ENCODE data around the gene DNAJB4.
A peak's percentile ranks its signal among the peaks of the same experiment; 100 is the strongest.
"Not testable (repeated sequence)": the region's sequence is repeated elsewhere in the genome, so short reads cannot be mapped to it uniquely, and the experiment has no call there.

The DNAJB4 gene

DNA sequence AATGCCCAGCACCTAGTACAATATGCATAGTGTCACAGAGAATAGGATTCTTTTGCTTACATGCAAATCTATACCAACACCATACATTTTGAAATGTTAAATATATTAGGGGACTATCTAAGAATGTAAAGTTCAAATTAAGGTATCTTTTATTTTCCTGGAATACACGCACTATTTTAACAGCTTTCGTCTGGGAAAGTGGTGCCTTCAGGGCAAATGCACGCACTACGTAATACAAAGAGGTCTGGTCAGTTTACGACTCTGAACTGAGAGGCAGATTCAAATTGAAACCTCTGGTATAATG, 26.8 kb upstream of the DNAJB4 start:
- Histone ChIP-seq H3K4me3 (ENCODE audit: low read depth, low read length) (peak overlapping the region; percentile 87), H3K9me3 (no peaks in the 10 kb centered on the region), H3K27me3 (no peaks in the 10 kb centered on the region), H3K4me1 (no peaks in the 10 kb centered on the region), H3K36me3 (peaks cover 29% of the 10 kb centered on the region)
- TF ChIP-seq, protein P1, sequence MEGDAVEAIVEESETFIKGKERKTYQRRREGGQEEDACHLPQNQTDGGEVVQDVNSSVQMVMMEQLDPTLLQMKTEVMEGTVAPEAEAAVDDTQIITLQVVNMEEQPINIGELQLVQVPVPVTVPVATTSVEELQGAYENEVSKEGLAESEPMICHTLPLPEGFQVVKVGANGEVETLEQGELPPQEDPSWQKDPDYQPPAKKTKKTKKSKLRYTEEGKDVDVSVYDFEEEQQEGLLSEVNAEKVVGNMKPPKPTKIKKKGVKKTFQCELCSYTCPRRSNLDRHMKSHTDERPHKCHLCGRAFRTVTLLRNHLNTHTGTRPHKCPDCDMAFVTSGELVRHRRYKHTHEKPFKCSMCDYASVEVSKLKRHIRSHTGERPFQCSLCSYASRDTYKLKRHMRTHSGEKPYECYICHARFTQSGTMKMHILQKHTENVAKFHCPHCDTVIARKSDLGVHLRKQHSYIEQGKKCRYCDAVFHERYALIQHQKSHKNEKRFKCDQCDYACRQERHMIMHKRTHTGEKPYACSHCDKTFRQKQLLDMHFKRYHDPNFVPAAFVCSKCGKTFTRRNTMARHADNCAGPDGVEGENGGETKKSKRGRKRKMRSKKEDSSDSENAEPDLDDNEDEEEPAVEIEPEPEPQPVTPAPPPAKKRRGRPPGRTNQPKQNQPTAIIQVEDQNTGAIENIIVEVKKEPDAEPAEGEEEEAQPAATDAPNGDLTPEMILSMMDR (IDR thresholded peaks at IDR 0.05; ENCODE audit: low read depth, low read length): no peak
- no peak for DNase-seq

DNA sequence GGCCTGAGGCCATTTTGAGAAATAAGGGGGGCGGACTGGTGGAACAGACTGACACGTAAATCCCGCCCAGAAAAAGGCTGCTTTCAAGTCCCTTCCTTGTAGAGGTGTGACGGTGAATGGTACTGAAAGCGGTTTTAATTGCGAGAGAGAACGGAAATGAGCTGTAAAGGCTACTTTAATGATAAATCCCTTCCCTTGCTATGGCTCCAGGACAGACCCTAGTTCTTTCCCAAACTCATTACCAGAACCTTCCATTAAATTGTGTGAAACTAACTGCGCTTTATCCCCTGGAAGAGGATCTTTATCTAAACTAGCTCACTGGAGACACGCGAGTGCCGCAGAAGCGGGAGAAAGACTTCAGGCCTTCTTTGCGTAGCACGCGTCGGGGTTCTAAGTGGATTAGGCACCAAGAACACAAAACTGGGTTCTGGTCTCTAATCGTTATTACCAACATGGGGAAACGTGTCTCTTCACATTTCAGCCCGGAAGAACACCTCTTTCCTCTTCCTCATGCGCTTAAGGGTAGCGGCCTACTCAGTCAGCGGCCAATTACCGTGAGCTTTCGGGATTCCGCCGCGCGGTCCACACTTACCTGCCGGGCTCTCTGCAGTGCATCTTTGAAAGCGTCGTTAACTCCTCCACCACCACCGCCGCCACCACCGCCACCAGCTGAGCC, 26.3 kb upstream of the DNAJB4 start:
- peak; percentile 81 for DNase-seq
- H3K9me3 ChIP-seq: no peaks in the 10 kb centered on the region
- H3K4me1 ChIP-seq: no peaks in the 10 kb centered on the region
- TF ChIP-seq, protein P1 (IDR thresholded peaks at IDR 0.05; ENCODE audit: low read depth, low read length): no peak
- peaks cover 29% of the 10 kb centered on the region for H3K36me3 ChIP-seq
- no peaks in the 10 kb centered on the region for H3K27me3 ChIP-seq
- peak overlapping the region; percentile 87 for H3K4me3 ChIP-seq (ENCODE audit: low read depth, low read length)

DNA sequence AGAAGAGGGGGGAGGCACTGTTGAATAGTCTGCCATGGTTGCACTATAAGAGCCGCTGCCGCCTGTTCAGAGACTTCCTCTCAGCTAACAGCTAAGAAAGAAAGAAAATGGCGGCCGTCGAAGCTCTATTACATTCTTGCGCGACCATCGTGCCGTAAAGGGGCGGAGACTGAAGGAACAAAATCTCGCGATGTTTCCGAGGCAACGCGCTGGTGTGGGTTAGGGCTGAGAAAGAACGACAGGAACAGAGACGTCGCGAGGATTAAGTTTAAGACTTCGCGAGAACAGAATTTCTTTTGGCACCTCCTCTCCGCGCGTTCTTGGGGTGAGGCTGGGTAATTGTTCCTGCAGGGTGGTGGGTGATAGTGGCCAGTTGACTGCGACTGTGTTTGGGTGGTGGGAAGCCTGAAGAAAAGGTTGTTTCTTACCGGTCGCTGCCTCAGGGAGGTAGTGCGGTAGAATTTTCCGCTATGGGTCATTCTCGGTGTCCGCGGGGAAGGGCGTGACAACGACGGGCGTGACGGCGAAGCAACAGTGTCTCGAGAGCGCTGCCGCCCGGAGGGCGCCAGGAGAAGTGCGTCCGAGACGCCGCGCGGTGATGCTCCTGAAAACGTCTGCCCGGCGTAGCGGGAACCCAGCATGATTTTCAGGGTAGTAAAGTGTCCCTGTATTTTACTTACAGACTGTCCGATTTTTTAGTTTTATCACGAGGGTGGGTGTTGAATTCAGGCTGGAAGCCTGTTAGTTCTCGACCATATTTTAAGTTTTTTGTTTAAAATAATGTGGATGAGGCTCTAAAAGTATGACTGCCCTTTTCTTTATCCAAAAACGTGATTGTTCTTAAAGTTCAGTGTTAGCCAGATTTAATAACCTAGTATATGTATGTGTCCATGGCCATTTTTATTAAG, 25.5 kb upstream of the DNAJB4 start, which contains the start of gene FUBP1:
FUBP1 (minus strand) TSS at position 104 of the 908 bp plus-strand sequence; CDS start at position 36, 68 bp downstream.
- H3K36me3 ChIP-seq: peaks cover 29% of the 10 kb centered on the region
- DNase-seq: peak; percentile 87
- no peaks in the 10 kb centered on the region for H3K9me3 ChIP-seq
- H3K4me3 ChIP-seq (ENCODE audit: low read depth, low read length): peak within 1 kb of the TSS; percentile 87
- H3K27me3 ChIP-seq: no peaks in the 10 kb centered on the region
- TF ChIP-seq, protein P1 (IDR thresholded peaks at IDR 0.05; ENCODE audit: low read depth, low read length): peak; percentile 45
- no peaks in the 10 kb centered on the region for H3K4me1 ChIP-seq

DNA sequence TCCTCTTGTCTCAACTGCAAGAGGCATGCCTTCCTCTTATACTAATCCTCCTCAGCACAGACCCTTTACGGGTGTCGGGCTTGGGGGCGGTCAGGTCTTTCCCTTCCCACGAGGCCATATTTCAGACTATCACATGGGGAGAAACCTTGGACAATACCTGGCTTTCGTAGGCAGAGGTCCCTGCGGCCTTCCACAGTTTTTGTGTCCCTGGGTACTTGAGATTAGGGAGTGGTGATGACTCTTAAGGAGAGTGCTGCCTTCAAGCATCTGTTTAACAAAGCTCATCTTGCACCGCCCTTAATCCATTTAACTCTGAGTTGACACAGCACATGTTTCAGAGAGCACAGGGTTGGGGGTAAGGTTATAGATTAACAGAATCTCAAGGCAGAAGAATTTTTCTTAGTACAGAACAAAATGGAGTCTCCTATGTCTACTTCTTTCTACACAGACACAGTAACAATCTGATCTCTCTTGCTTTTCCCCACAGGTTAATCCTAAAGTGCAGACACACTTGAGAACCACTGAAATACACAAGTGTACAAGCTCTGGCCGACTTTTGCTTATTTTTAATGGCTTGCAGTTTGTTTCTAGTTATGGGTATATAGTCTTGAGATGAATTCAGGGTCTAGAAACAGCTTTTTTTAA, 21.3 kb upstream of the DNAJB4 start:
- DNase-seq; H3K27me3 ChIP-seq; H3K4me1 ChIP-seq; H3K9me3 ChIP-seq; H3K4me3 ChIP-seq (ENCODE audit: low read depth, low read length); H3K36me3 ChIP-seq: not testable (repeated sequence)

DNA sequence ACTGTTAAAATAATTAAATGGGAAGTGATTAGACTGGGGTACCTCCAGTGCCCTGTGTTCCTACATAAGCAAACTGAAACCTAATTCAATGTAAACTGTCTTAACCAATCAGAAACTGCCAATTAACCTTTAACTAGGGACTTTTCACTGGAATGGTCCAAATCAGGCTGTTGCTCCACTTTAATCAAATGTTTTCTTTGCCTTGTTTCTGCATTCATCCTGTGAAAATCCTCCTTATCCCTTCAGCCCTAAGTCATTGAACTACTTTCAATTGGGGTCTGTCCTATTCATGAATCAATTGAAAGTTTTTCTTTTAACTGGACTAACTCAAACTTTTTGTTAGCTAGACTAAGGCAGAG, 20.8 kb upstream of the DNAJB4 start:
- TF ChIP-seq, protein P1 (IDR thresholded peaks at IDR 0.05; ENCODE audit: low read depth, low read length): no peak
- no peaks in the 10 kb centered on the region for H3K9me3 ChIP-seq
- H3K4me3 ChIP-seq (ENCODE audit: low read depth, low read length): no peak overlapping the region
- no peaks in the 10 kb centered on the region for H3K36me3 ChIP-seq
- H3K27me3 ChIP-seq: no peaks in the 10 kb centered on the region
- no peaks in the 10 kb centered on the region for H3K4me1 ChIP-seq
- no peak for DNase-seq

DNA sequence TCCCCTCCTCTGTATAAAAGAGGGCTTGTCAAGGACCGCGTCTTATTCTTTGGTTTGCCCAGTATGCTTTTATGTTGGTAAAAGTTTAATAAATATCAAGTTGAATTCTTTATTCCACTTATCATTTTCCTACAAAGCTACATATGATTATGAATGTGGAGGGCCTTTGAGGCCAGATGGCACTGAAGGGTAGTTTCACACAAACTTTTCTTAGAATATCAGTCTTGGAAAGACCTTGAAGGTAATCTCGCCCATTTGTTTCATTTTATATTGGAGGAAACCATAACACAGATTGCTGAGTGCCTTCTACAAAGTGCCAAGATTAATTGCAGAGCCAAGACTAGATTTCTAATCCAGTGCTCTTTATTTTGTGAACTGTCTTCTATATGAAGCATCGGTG, 20.1 kb upstream of the DNAJB4 start:
- H3K36me3 ChIP-seq: no peaks in the 10 kb centered on the region
- no peaks in the 10 kb centered on the region for H3K27me3 ChIP-seq
- H3K9me3 ChIP-seq: no peaks in the 10 kb centered on the region
- no peak for DNase-seq
- no peak overlapping the region for H3K4me3 ChIP-seq (ENCODE audit: low read depth, low read length)
- H3K4me1 ChIP-seq: no peaks in the 10 kb centered on the region
- TF ChIP-seq, protein P1 (IDR thresholded peaks at IDR 0.05; ENCODE audit: low read depth, low read length): no peak
